IMR-90 (cell line): ENCODE data around the gene CCN5. TPM values are rescaled to one million over a fixed set of nuclear protein-coding genes. Genes with fewer than 3 reads are reported as not detected.
A peak's percentile ranks its signal among the peaks of the same experiment; 100 is the strongest.

ENCODE experiments used
- ATAC-seq: fragments of 200-7000 bp; cut with Tn5 transposase; 2 replicates; pipeline ENCODE4 v1.9.1; 2020; ENCODE audit warnings: low read depth, mild to moderate bottlenecking, moderate library complexity
- BruUV-seq: library from RNA; stranded (reverse); fragments of 400-500 nt; replicated peaks from 2 replicates; lab custom pipeline; 2021; lab: Mats Ljungman, UMichigan
- CTCF ChIA-PET: fragments of 300-600 bp; formaldehyde crosslinking; extraction: SDS; loops from one replicate; lab custom pipeline; 2021; ENCODE audit warnings: antibody characterized with exemption; lab: Yijun Ruan, JAX
- POLR2A ChIA-PET: fragments of 300-600 bp; sonication (Branson Sonifier 250); formaldehyde crosslinking; loops from one replicate; lab custom pipeline; 2022; ENCODE audit warnings: antibody characterized with exemption; ENCODE audit not compliant: unreplicated experiment; lab: Charles Lee
- DNase-seq: peaks from one replicate; pipeline ENCODE4 v3.0.0; 2013
- H2AFZ ChIP-seq: replicated peaks from 2 replicates; pipeline ENCODE3; 2013; ENCODE audit warnings: low read length, mild to moderate bottlenecking; ENCODE audit not compliant: poor library complexity
- H2AK5ac ChIP-seq: 2 replicates; pipeline ENCODE4 v1.6.1; 2013; ENCODE audit warnings: low read depth, low read length, inconsistent platforms
- H2AK9ac ChIP-seq: replicated peaks from 2 replicates; pipeline ENCODE3; 2013; ENCODE audit warnings: mild to moderate bottlenecking, low read depth, low read length, moderate library complexity; ENCODE audit not compliant: poor library complexity
- H2BK120ac ChIP-seq: 2 replicates; pipeline ENCODE4 v1.6.1; 2013; ENCODE audit warnings: low read depth, low read length, inconsistent platforms
- H2BK15ac ChIP-seq: 3 replicates; pipeline ENCODE4 v1.6.1; 2013; ENCODE audit warnings: low read depth, low read length, inconsistent platforms
- H2BK20ac ChIP-seq: 2 replicates; pipeline ENCODE4 v1.6.1; 2013; ENCODE audit warnings: low read depth, mild to moderate bottlenecking, inconsistent platforms, low read length, moderate library complexity
- H2BK5ac ChIP-seq: 2 replicates; pipeline ENCODE4 v1.6.1; 2013; ENCODE audit warnings: mild to moderate bottlenecking, low read depth, low read length, inconsistent platforms; ENCODE audit not compliant: poor library complexity, severe bottlenecking
- H3K14ac ChIP-seq: replicated peaks from 2 replicates; pipeline ENCODE4 v1.6.1; 2013; ENCODE audit warnings: low read depth, low read length, inconsistent platforms
- H3K18ac ChIP-seq: 2 replicates; pipeline ENCODE4 v1.6.1; 2013; ENCODE audit warnings: low read depth, low read length, control low read depth
- H3K23ac ChIP-seq: 2 replicates; pipeline ENCODE4 v1.6.1; 2013; ENCODE audit warnings: low read depth, low read length, inconsistent platforms
- H3K27ac ChIP-seq: 2 replicates; pipeline ENCODE4 v1.5.1; 2013; ENCODE audit warnings: mild to moderate bottlenecking, control low read depth, low read length; ENCODE audit not compliant: insufficient read depth
- H3K27me3 ChIP-seq: 2 replicates; pipeline ENCODE4 v1.6.1; 2013; ENCODE audit warnings: low read length; ENCODE audit not compliant: control insufficient read depth, insufficient read depth
- H3K36me3 ChIP-seq: 2 replicates; pipeline ENCODE4 v1.6.1; 2013; ENCODE audit warnings: low read length, mixed read lengths; ENCODE audit not compliant: control insufficient read depth, insufficient read depth
- H3K4ac ChIP-seq: 2 replicates; pipeline ENCODE4 v1.6.1; 2013; ENCODE audit warnings: low read depth, low read length, inconsistent platforms
- H3K4me1 ChIP-seq: 2 replicates; pipeline ENCODE4 v1.6.1; 2013; ENCODE audit warnings: low read length, mixed read lengths; ENCODE audit not compliant: control insufficient read depth, insufficient read depth
- H3K4me2 ChIP-seq: 2 replicates; pipeline ENCODE4 v1.6.1; 2013; ENCODE audit warnings: low read depth, mild to moderate bottlenecking, control low read depth, low read length, moderate library complexity
- H3K4me3 ChIP-seq: 2 replicates; pipeline ENCODE4 v1.5.1; 2013; ENCODE audit warnings: low read depth, mild to moderate bottlenecking, control low read depth, low read length, moderate library complexity; ENCODE audit not compliant: insufficient read depth
- H3K56ac ChIP-seq: 2 replicates; pipeline ENCODE4 v1.6.1; 2013; ENCODE audit warnings: low read length, inconsistent platforms; ENCODE audit not compliant: insufficient read depth; ENCODE audit errors: extremely low read depth
- H3K79me1 ChIP-seq, 2 experiments: 2 replicates each; pipeline ENCODE4 v1.6.1; 2013; ENCODE audit warnings: low read length in 2 of 2, inconsistent platforms in 1 of 2, low read depth in 1 of 2
- H3K9ac ChIP-seq: 2 replicates; pipeline ENCODE4 v1.6.1; 2013; ENCODE audit warnings: low read depth, low read length, control low read depth
- H3K9me1 ChIP-seq: 2 replicates; pipeline ENCODE4 v1.6.1; 2013; ENCODE audit warnings: low read length, inconsistent platforms; ENCODE audit not compliant: insufficient read depth
- H3K9me3 ChIP-seq: 2 replicates; pipeline ENCODE4 v1.6.1; 2013; ENCODE audit warnings: low read length; ENCODE audit not compliant: control insufficient read depth, insufficient read depth
- H4K20me1 ChIP-seq: 2 replicates; pipeline ENCODE4 v1.6.1; 2013; ENCODE audit warnings: low read length, inconsistent platforms; ENCODE audit not compliant: insufficient read depth
- H4K5ac ChIP-seq: 2 replicates; pipeline ENCODE4 v1.6.1; 2013; ENCODE audit warnings: mild to moderate bottlenecking, low read depth, low read length, control low read depth
- H4K8ac ChIP-seq, 2 experiments: 2 replicates each; pipeline ENCODE4 v1.6.1; 2013; ENCODE audit warnings: low read depth in 2 of 2, low read length in 2 of 2, control low read depth in 1 of 2, inconsistent platforms in 1 of 2
- H4K91ac ChIP-seq: 2 replicates; pipeline ENCODE4 v1.6.1; 2013; ENCODE audit warnings: low read depth, low read length, inconsistent platforms; ENCODE audit not compliant: insufficient read depth
- BHLHE40 ChIP-seq: fragments of 150-350 bp; IDR thresholded peaks from 2 replicates; pipeline ENCODE4 v1.6.1; 2016; ENCODE audit warnings: mild to moderate bottlenecking, low read depth, low read length
- CHD1 ChIP-seq: IDR thresholded peaks from 2 replicates; pipeline ENCODE4 v1.6.1; 2012; ENCODE audit warnings: low read depth, low read length, improper control_type of control experiment
- FOS ChIP-seq: fragments of 150-350 bp; IDR thresholded peaks from 2 replicates; pipeline ENCODE4 v1.6.1; 2016; ENCODE audit warnings: low read depth, low read length
- MAFK ChIP-seq: IDR thresholded peaks from 2 replicates; pipeline ENCODE4 v1.6.1; 2012; ENCODE audit warnings: low read depth, low read length, improper control_type of control experiment
- NFE2L2 ChIP-seq: fragments of 150-350 bp; IDR thresholded peaks from 2 replicates; pipeline ENCODE4 v1.6.1; 2016; ENCODE audit warnings: low read depth, mild to moderate bottlenecking, low read length
- RAD21 ChIP-seq: IDR thresholded peaks from 2 replicates; pipeline ENCODE4 v1.6.1; 2012; ENCODE audit warnings: low read length, improper control_type of control experiment
- RCOR1 ChIP-seq: IDR thresholded peaks from 2 replicates; pipeline ENCODE4 v1.6.1; 2012; ENCODE audit warnings: mild to moderate bottlenecking, low read length, improper control_type of control experiment; ENCODE audit not compliant: insufficient replicate concordance
- WGBS, 2 experiments: methylation state at CpG; one replicate each; pipeline versions ENCODE4 v1.1.5 to v1.1.7; 2013; ENCODE audit warnings: missing lambda C conversion rate in 2 of 2; ENCODE audit not compliant: insufficient read length in 1 of 2; ENCODE audit errors: extremely low coverage in 2 of 2; 5-methylcytosine and 5-hydroxymethylcytosine counted together
- dilution Hi-C: fragments of 300-500 bp; cut with HindIII; formaldehyde crosslinking; loops from one replicate; pipeline ENCODE4 v1.14.3; 2018; ENCODE audit warnings: low sequenced_read_pairs; ENCODE audit not compliant: unreplicated experiment
- in situ Hi-C: fragments of 300-500 bp; cut with MboI; formaldehyde crosslinking; loops from 3 replicates; pipeline ENCODE4 v1.14.3; 2019; ENCODE audit warnings: low sequenced_read_pairs, inconsistent platforms, mixed read lengths
- intact Hi-C: fragments of 100-400 bp; cut with micrococcal nuclease; formaldehyde crosslinking; loops from 2 replicates; pipeline ENCODE4 v1.10.0; 2022
- polyA plus RNA-seq, 3 experiments: library from polyadenylated mRNA; depleted of rRNA; stranded (reverse); fragments of >200 nt; gene quantifications; 2 replicates each; pipeline ENCODE4 v1.2.3, GENCODE V29; 2012; ENCODE audit warnings: low replicate concordance in 1 of 3
- total RNA-seq: library from RNA; depleted of rRNA; stranded (reverse); fragments of >200 nt; gene quantifications from 2 replicates; pipeline ENCODE4 v1.2.3, GENCODE V29; 2012
- TF ChIP-seq, protein P1 (sequence below): fragments of 150-350 bp; IDR thresholded peaks from 2 replicates; pipeline ENCODE4 v1.6.1; 2017; ENCODE audit warnings: mild to moderate bottlenecking, antibody characterized with exemption, low read length, low read depth

Gene CCN5
- total and polyA plus RNA-seq, 2 of the 4 experiments (the other 2 are of a cell fraction) = not detected

DNA sequence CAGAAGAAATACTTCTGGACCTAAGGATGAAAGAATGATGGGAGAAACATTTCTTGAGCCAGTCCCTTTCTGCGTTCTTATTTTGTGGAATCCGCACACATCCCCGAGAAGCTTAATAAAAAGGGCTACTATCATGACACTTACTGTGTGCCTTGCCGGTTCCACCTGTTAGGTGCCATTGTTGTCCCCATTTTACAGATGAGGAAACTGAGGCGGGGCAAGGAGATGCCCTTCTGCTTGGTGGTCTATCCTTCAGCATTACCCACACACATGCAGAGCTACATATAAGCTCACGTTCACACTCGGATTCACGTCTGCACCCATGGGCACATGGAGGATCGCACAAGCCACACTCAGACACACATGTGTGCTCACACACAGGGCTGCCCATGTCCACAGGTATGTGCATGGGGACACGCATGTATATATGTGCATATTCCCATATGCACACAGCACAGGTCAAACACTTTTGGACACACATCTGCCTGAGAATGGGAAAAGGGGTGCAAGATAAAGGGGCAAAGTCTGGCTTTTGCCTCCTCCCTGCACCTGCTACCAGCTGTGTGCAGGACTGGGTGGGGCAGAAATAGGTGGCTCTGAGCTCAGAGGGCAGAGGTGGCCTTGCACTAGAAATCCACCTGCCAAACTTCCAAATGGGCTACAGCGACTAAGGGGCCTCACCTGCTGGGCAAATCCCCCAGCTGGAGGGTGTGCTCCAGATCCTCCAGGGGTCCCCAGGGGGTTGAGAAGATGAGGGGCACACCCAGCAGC lies 33.2 kb upstream of the CCN5 start:
- DNase-seq (no peak), ATAC-seq (no peak)
- no peak overlapping the region for H2AK5ac ChIP-seq
- peak overlapping the region; percentile 21 for H2AFZ ChIP-seq
- no peak overlapping the region for H4K5ac ChIP-seq
- no peaks in the 10 kb centered on the region for H3K9me3 ChIP-seq
- in situ Hi-C loops (loop anchor here (10.0 kb wide), 1 partner anchor 183 kb away; no protein-coding TSS in a partner anchor), intact Hi-C loops (no loop called here), dilution Hi-C loops (no loop called here)
- no TSS peak for BruUV-seq
- H2BK120ac ChIP-seq = no peak overlapping the region
- peaks cover 2% of the 10 kb centered on the region for H3K4me1 ChIP-seq
- no peaks in the 10 kb centered on the region for H4K20me1 ChIP-seq
- no peak overlapping the region for H2BK5ac ChIP-seq
- no peak overlapping the region for H2BK20ac ChIP-seq
- no peak overlapping the region for H2BK15ac ChIP-seq
- no peak for TF ChIP-seq RAD21
- no peak for TF ChIP-seq NFE2L2
- TF ChIP-seq, protein P1, sequence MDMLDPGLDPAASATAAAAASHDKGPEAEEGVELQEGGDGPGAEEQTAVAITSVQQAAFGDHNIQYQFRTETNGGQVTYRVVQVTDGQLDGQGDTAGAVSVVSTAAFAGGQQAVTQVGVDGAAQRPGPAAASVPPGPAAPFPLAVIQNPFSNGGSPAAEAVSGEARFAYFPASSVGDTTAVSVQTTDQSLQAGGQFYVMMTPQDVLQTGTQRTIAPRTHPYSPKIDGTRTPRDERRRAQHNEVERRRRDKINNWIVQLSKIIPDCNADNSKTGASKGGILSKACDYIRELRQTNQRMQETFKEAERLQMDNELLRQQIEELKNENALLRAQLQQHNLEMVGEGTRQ = no peak
- TF ChIP-seq MAFK = no peak
- no peak for TF ChIP-seq RCOR1
- TF ChIP-seq CHD1 = no peak
- no peak for TF ChIP-seq BHLHE40
- TF ChIP-seq FOS = no peak
- H3K79me1 ChIP-seq = no peaks in the 10 kb centered on the region
- POLR2A ChIA-PET = no interaction called here
- no peak overlapping the region for H3K14ac ChIP-seq
- H3K23ac ChIP-seq = no peak overlapping the region
- no peak overlapping the region for H3K9ac ChIP-seq
- peaks cover 8% of the 10 kb centered on the region for H3K27me3 ChIP-seq
- H3K4me3 ChIP-seq = no peak overlapping the region
- 90% methylated on average over 9 of the region's 11 CpGs; no CpG with 5 or more reads in 1 of the 2 experiments for WGBS, 2 experiments
- H3K4me2 ChIP-seq = no peak overlapping the region
- H3K4ac ChIP-seq = no peak overlapping the region
- H3K36me3 ChIP-seq = no peaks in the 10 kb centered on the region
- H4K91ac ChIP-seq = no peak overlapping the region
- H3K9me1 ChIP-seq = no peaks in the 10 kb centered on the region
- H3K27ac ChIP-seq = no peak overlapping the region
- no peak overlapping the region for H3K56ac ChIP-seq
- no peak overlapping the region for H2AK9ac ChIP-seq
- H3K18ac ChIP-seq = no peak overlapping the region
- CTCF ChIA-PET = interaction anchor here (1.0 to 4.5 kb wide), 2 partner anchors 50 to 68 kb away, joined by 3 to 31 read pairs; no protein-coding TSS in a partner anchor
- H4K8ac ChIP-seq = no peak overlapping the region
